ENCODE measurements around the gene TRIM56. TPM values are rescaled to one million over a fixed set of nuclear protein-coding genes. Genes with fewer than 3 reads are reported as not detected.

The TRIM56 gene
- total and polyA plus RNA-seq, 2 of the 13 experiments (the other 11 are each of a cell fraction or from before 2014, with no cell fraction given): 3.2 to 7.1 TPM

GRCh38 chr7:101099969-101100781 is 14.9 kb downstream of the TRIM56 start (continued):
- TF ChIP-seq PPARG (CRISPR knock-in tag; conservative IDR thresholded peaks at IDR 0.05) (0 out of 2 replicates have a peak, but pooled peaks have one; percentile 47), MYC (CRISPR knock-in tag; IDR thresholded peaks at IDR 0.05; ENCODE audit: borderline replicate concordance) (peak; percentile 68), HOXA5 (CRISPR knock-in tag; IDR thresholded peaks at IDR 0.05) (no peak), EEA1 (CRISPR knock-in tag; IDR thresholded peaks at IDR 0.05; ENCODE audit: borderline replicate concordance) (no peak), GPN1 (CRISPR knock-in tag; IDR thresholded peaks at IDR 0.05; ENCODE audit: borderline replicate concordance) (no peak), TOE1 (CRISPR knock-in tag; IDR thresholded peaks at IDR 0.05) (no peak), ZNF256 (CRISPR knock-in tag; conservative IDR thresholded peaks at IDR 0.05) (no peak), ATF3 (CRISPR knock-in tag; IDR thresholded peaks at IDR 0.05) (peak; percentile 65; the same call in 1 of the 2 replicates), SATB2 (CRISPR knock-in tag; IDR thresholded peaks at IDR 0.05) (no peak), SNAPC5 (CRISPR knock-in tag; IDR thresholded peaks at IDR 0.05; ENCODE audit: borderline replicate concordance) (no peak), ZBTB7B (CRISPR knock-in tag; IDR thresholded peaks at IDR 0.05) (peak; percentile 49; the same call in 1 of the 2 replicates), ZSCAN21 (CRISPR knock-in tag; IDR thresholded peaks at IDR 0.05; ENCODE audit: borderline replicate concordance) (no peak), KAT7 (CRISPR knock-in tag; IDR thresholded peaks at IDR 0.05; ENCODE audit: borderline replicate concordance) (peak; percentile 72; the same call in 1 of the 2 replicates), SP1 (IDR thresholded peaks at IDR 0.05) (no peak), SP1 (CRISPR knock-in tag; IDR thresholded peaks at IDR 0.05) (no peak), ARID3A (IDR thresholded peaks at IDR 0.05; ENCODE audit: low read depth, low read length) (no peak), ZNF609 (CRISPR knock-in tag; IDR thresholded peaks at IDR 0.05; ENCODE audit: borderline replicate concordance) (no peak), ZNF558 (CRISPR knock-in tag; IDR thresholded peaks at IDR 0.05; ENCODE audit: borderline replicate concordance) (no peak), AKAP8 (CRISPR knock-in tag; IDR thresholded peaks at IDR 0.05) (no peak), ZNF501 (CRISPR knock-in tag; IDR thresholded peaks at IDR 0.05) (peak; percentile 40; the same call in 1 of the 2 replicates), SKI (IDR thresholded peaks at IDR 0.05; ENCODE audit: partially characterized antibody) (peak; percentile 58), ZNF282 (IDR thresholded peaks at IDR 0.05; ENCODE audit: partially characterized antibody) (no peak), ZNF691 (CRISPR knock-in tag; IDR thresholded peaks at IDR 0.05; ENCODE audit: borderline replicate concordance, low read depth) (no peak)
